Mesendoderm (in vitro differentiated cells): Measurements from ENCODE around the gene TSACC.

Source experiments
- DNase-seq: peaks from one replicate; pipeline ENCODE4 v3.0.0; 2013
- H2AK5ac ChIP-seq: 2 replicates; pipeline ENCODE4 v1.6.1; 2013; ENCODE audit warnings: low read length, inconsistent platforms
- H2BK120ac ChIP-seq: 2 replicates; pipeline ENCODE4 v1.6.1; 2013; ENCODE audit warnings: low read depth, mild to moderate bottlenecking, low read length, moderate library complexity, mixed read lengths
- H2BK15ac ChIP-seq: replicated peaks from 2 replicates; pipeline ENCODE4 v1.6.1; 2013; ENCODE audit warnings: low read depth, mild to moderate bottlenecking, moderate library complexity
- H2BK5ac ChIP-seq: 2 replicates; pipeline ENCODE4 v1.6.1; 2013; ENCODE audit warnings: low read length, inconsistent platforms
- H3K18ac ChIP-seq: 2 replicates; pipeline ENCODE4 v1.6.1; 2013; ENCODE audit warnings: mild to moderate bottlenecking, low read length, mixed read lengths
- H3K23ac ChIP-seq: one replicate; pipeline ENCODE4 v1.6.1; 2013; ENCODE audit warnings: low read length
- H3K27ac ChIP-seq: 2 replicates; pipeline ENCODE4 v1.5.1; 2013; ENCODE audit warnings: low read depth, mild to moderate bottlenecking, inconsistent platforms, low read length, moderate library complexity
- H3K27me3 ChIP-seq: 2 replicates; pipeline ENCODE4 v1.6.1; 2013; ENCODE audit warnings: low read length, control low read depth, mild to moderate bottlenecking, inconsistent platforms; ENCODE audit not compliant: insufficient read depth, poor library complexity
- H3K36me3 ChIP-seq: 2 replicates; pipeline ENCODE4 v1.6.1; 2013; ENCODE audit warnings: low read length, inconsistent platforms; ENCODE audit not compliant: control insufficient read depth, insufficient read depth
- H3K4ac ChIP-seq: one replicate; pipeline ENCODE4 v1.6.1; 2013; ENCODE audit warnings: low read depth, mild to moderate bottlenecking, low read length, moderate library complexity
- H3K4me1 ChIP-seq: 2 replicates; pipeline ENCODE4 v1.6.1; 2013; ENCODE audit warnings: low read depth, low read length, inconsistent platforms; ENCODE audit not compliant: control insufficient read depth
- H3K4me2 ChIP-seq: 2 replicates; pipeline ENCODE4 v1.6.1; 2013; ENCODE audit warnings: low read length
- H3K4me3 ChIP-seq: 2 replicates; pipeline ENCODE4 v1.5.1; 2013; ENCODE audit warnings: mild to moderate bottlenecking, low read length
- H3K56ac ChIP-seq: one replicate; pipeline ENCODE4 v1.6.1; 2013; ENCODE audit warnings: low read length
- H3K79me1 ChIP-seq: 2 replicates; pipeline ENCODE4 v1.6.1; 2013; ENCODE audit warnings: low read length, inconsistent platforms
- H3K79me2 ChIP-seq: 2 replicates; pipeline ENCODE4 v1.6.1; 2013; ENCODE audit warnings: mild to moderate bottlenecking, low read length; ENCODE audit not compliant: control insufficient read depth, insufficient read depth
- H3K9ac ChIP-seq: 2 replicates; pipeline ENCODE4 v1.6.1; 2013; ENCODE audit warnings: low read length, inconsistent platforms
- H4K5ac ChIP-seq: one replicate; pipeline ENCODE4 v1.6.1; 2013; ENCODE audit warnings: low read length
- H4K8ac ChIP-seq: one replicate; pipeline ENCODE4 v1.6.1; 2013; ENCODE audit warnings: low read depth, mild to moderate bottlenecking, control low read depth, low read length, moderate library complexity
- WGBS: extraction: QIAGEN DNeasy Blood & Tissue Kit; methylation state at CpG from one replicate; pipeline ENCODE4 v1.1.7; 2013; ENCODE audit warnings: low lambda C conversion rate, missing lambda C conversion rate; ENCODE audit not compliant: insufficient coverage; ENCODE audit errors: extremely low coverage; 5-methylcytosine and 5-hydroxymethylcytosine counted together

TSACC gene

GRCh38 chr1:156295391-156295947 lies 42.9 kb upstream of the TSACC start, which contains the start of gene GLMP:
TSS of gene GLMP (minus strand) at chr1:156295679. CDS start at chr1:156295645, 34 bp downstream.
- Histone ChIP-seq H3K56ac (peak within 1 kb of the TSS; percentile 83), H2AK5ac (peak within 1 kb of the TSS; percentile 73), H3K27ac (no peak within 1 kb of the TSS), H3K4me3 (peak within 1 kb of the TSS; percentile 61), H3K79me1 (peaks cover 5% of the 10 kb centered on the region), H2BK15ac (no peak within 1 kb of the TSS), H4K5ac (peak within 1 kb of the TSS; percentile 9), H3K79me2 (no peaks in the 10 kb centered on the region), H3K27me3 (no peaks in the 10 kb centered on the region), H2BK120ac (no peak within 1 kb of the TSS), H3K4ac (no peak within 1 kb of the TSS), H3K18ac (no peak within 1 kb of the TSS), H2BK5ac (no peak within 1 kb of the TSS), H4K8ac (peak within 1 kb of the TSS; percentile 84), H3K23ac (no peak within 1 kb of the TSS), H3K4me2 (peak within 1 kb of the TSS; percentile 57), H3K9ac (peak within 1 kb of the TSS; percentile 83), H3K36me3 (no peaks in the 10 kb centered on the region), H3K4me1 (peaks cover 5% of the 10 kb centered on the region)
- DNase-seq, result peak; percentile 45
- WGBS, result no CpG with 5 or more reads among the region's 17 CpGs

DNA sequence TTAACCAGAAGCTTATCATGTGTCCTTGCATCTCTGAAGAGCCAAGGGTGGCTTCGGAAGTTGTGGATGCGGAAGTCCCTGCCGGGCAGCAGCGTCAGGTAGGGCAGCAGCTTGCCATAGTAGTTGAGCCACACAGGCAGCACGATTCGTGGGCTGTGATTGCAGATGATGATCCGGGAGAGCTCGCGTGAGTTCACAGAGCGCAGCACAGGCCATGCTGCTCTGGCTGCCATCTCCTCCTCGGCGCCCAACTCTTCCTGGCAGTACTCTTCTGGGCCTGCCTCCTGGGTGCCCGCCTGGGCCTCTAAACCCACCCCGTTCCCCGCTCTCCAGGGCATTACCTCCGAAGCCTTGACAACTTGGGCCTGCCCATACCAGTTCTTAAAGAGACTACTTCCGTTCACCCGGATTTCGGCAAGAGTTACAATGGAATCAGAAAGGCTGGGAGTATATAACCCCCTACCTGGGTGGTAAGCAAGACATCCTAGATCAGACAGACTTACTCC lies 39.4 kb upstream of the TSACC start, which contains the start of gene VHLL:
Gene VHLL (minus strand): TSS at position 456 of the 506 bp plus-strand sequence. CDS start 118 bp downstream, at position 338.
- Histone ChIP-seq H2BK5ac (no peak within 1 kb of the TSS), H3K4me2 (no peak within 1 kb of the TSS), H4K8ac (no peak within 1 kb of the TSS), H2AK5ac (no peak within 1 kb of the TSS), H3K4me1 (peaks cover 5% of the 10 kb centered on the region), H3K27ac (no peak within 1 kb of the TSS), H3K23ac (no peak within 1 kb of the TSS), H3K4ac (no peak within 1 kb of the TSS), H3K36me3 (no peaks in the 10 kb centered on the region), H3K9ac (no peak within 1 kb of the TSS), H2BK15ac (no peak within 1 kb of the TSS), H2BK120ac (no peak within 1 kb of the TSS), H3K4me3 (no peak within 1 kb of the TSS), H4K5ac (no peak within 1 kb of the TSS), H3K79me1 (peaks cover 5% of the 10 kb centered on the region), H3K56ac (no peak within 1 kb of the TSS), H3K18ac (no peak within 1 kb of the TSS), H3K79me2 (no peaks in the 10 kb centered on the region), H3K27me3 (no peaks in the 10 kb centered on the region)
- WGBS, result no CpG with 5 or more reads among the region's 19 CpGs
- no peak for DNase-seq

DNA sequence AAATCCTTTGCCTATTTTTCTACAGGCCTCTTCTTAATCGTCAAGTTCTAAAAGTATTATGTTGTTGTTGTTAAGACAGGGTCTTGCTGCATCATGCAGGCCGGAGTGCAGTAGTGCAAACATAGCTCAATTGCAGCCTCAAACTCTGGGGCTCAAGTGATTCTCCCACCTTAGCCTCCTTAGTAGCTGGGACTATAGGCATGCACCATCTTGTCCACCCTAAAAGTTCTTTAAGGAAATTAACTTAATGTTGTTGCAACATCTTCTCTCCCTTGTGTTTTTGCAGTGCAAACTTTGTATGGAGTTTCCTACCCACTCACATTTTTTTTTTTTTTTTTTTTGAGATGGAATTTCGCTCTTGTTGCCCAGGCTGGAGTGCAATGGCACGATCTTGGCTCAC lies 35.1 kb upstream of the TSACC start:
- Histone ChIP-seq H3K79me1 (no peaks in the 10 kb centered on the region), H3K9ac (no peak overlapping the region)
- WGBS, result no CpG with 5 or more reads among the region's 4 CpGs

GRCh38 chr1:156305215-156305614 lies 33.1 kb upstream of the TSACC start:
- no peak overlapping the region for H3K9ac ChIP-seq
- no peak overlapping the region for H3K56ac ChIP-seq
- H2BK120ac ChIP-seq, result no peak overlapping the region
- H3K4ac ChIP-seq, result no peak overlapping the region
- no peak overlapping the region for H3K4me2 ChIP-seq
- H3K27me3 ChIP-seq, result no peaks in the 10 kb centered on the region
- no peaks in the 10 kb centered on the region for H3K79me2 ChIP-seq
- H3K18ac ChIP-seq, result no peak overlapping the region
- no peak overlapping the region for H2BK15ac ChIP-seq
- H4K5ac ChIP-seq, result no peak overlapping the region
- no peak overlapping the region for H4K8ac ChIP-seq
- DNase-seq, result no peak
- no CpG with 5 or more reads among the region's 2 CpGs for WGBS
- H3K23ac ChIP-seq, result no peak overlapping the region
- H3K4me1 ChIP-seq, result no peaks in the 10 kb centered on the region
- no peak overlapping the region for H2BK5ac ChIP-seq
- no peak overlapping the region for H3K27ac ChIP-seq
- H3K36me3 ChIP-seq, result peaks cover 14% of the 10 kb centered on the region
- no peaks in the 10 kb centered on the region for H3K79me1 ChIP-seq
- no peak overlapping the region for H3K4me3 ChIP-seq
- no peak overlapping the region for H2AK5ac ChIP-seq

More for the DNA sequence above, 35.1 kb upstream of the TSACC start:
- Histone ChIP-seq H3K23ac (no peak overlapping the region), H3K4me2 (no peak overlapping the region), H3K18ac (no peak overlapping the region), H4K8ac (no peak overlapping the region), H2BK5ac (no peak overlapping the region), H3K27me3 (no peaks in the 10 kb centered on the region), H3K4me1 (no peaks in the 10 kb centered on the region), H2BK15ac (no peak overlapping the region), H3K4ac (no peak overlapping the region), H3K56ac (no peak overlapping the region), H3K4me3 (no peak overlapping the region), H4K5ac (no peak overlapping the region), H3K79me2 (no peaks in the 10 kb centered on the region), H3K27ac (no peak overlapping the region), H2BK120ac (no peak overlapping the region), H3K36me3 (peaks cover 9% of the 10 kb centered on the region), H2AK5ac (no peak overlapping the region)
- DNase-seq, result no peak

DNA sequence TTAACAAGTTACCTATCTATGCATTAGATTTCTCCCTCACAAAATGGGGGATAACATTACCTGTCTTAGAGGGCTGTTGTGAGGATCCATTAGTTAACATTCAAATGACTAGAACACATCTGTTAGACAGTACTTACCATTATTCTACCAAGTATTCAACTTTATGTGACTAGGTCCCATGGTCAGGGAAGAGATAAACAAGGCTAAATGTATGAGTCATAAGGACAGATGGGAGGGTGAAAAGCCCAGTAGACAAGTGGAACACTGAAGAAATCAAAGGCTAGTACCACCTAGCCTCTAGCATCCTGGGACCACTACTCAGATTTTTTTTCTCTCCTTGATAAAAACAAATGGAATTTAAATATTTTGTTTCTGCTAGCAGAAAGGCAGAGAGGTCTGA lies 30.2 kb upstream of the TSACC start:
- no peak overlapping the region for H3K23ac ChIP-seq
- no peak overlapping the region for H3K9ac ChIP-seq
- H3K18ac ChIP-seq, result no peak overlapping the region
- H3K4me1 ChIP-seq, result no peaks in the 10 kb centered on the region
- H3K79me2 ChIP-seq, result no peaks in the 10 kb centered on the region
- H2BK5ac ChIP-seq, result no peak overlapping the region
- H2BK15ac ChIP-seq, result no peak overlapping the region
- no peak overlapping the region for H3K4me3 ChIP-seq
- no peak overlapping the region for H4K5ac ChIP-seq
- no peaks in the 10 kb centered on the region for H3K27me3 ChIP-seq
- no peak overlapping the region for H2AK5ac ChIP-seq
- no peaks in the 10 kb centered on the region for H3K79me1 ChIP-seq
- H3K36me3 ChIP-seq, result peaks cover 25% of the 10 kb centered on the region
- no peak overlapping the region for H2BK120ac ChIP-seq
- H3K4me2 ChIP-seq, result no peak overlapping the region
- DNase-seq, result no peak
- H4K8ac ChIP-seq, result no peak overlapping the region
- no peak overlapping the region for H3K4ac ChIP-seq
- H3K56ac ChIP-seq, result no peak overlapping the region
- no peak overlapping the region for H3K27ac ChIP-seq

- no peak overlapping the region for H3K27ac ChIP-seq
- no peak overlapping the region for H2AK5ac ChIP-seq
- no peak overlapping the region for H3K4me2 ChIP-seq
- H2BK15ac ChIP-seq, result no peak overlapping the region
- no peak overlapping the region for H3K4me3 ChIP-seq
- H2BK120ac ChIP-seq, result no peak overlapping the region
- H4K5ac ChIP-seq, result no peak overlapping the region
- no peak overlapping the region for H3K18ac ChIP-seq
- H4K8ac ChIP-seq, result no peak overlapping the region
- DNase-seq, result no peak
- no peak overlapping the region for H3K4ac ChIP-seq
- peaks cover 30% of the 10 kb centered on the region for H3K36me3 ChIP-seq
- H3K9ac ChIP-seq, result no peak overlapping the region
- no peak overlapping the region for H3K23ac ChIP-seq
- no CpG with 5 or more reads among the region's 6 CpGs for WGBS
- H2BK5ac ChIP-seq, result no peak overlapping the region
- no peaks in the 10 kb centered on the region for H3K79me2 ChIP-seq
- H3K56ac ChIP-seq, result no peak overlapping the region
- no peaks in the 10 kb centered on the region for H3K4me1 ChIP-seq
- no peaks in the 10 kb centered on the region for H3K79me1 ChIP-seq
- H3K27me3 ChIP-seq, result no peaks in the 10 kb centered on the region
These were observed 27.4 kb upstream of the TSACC start for GRCh38 chr1:156310962-156311361.
